ENCODE results near the gene PHLDB2. TPM values are rescaled to one million over a fixed set of nuclear protein-coding genes. Genes with fewer than 3 reads are reported as not detected.

Gene PHLDB2
- total RNA-seq, 1 donor from 2014 or later, result 54.3 TPM

DNA sequence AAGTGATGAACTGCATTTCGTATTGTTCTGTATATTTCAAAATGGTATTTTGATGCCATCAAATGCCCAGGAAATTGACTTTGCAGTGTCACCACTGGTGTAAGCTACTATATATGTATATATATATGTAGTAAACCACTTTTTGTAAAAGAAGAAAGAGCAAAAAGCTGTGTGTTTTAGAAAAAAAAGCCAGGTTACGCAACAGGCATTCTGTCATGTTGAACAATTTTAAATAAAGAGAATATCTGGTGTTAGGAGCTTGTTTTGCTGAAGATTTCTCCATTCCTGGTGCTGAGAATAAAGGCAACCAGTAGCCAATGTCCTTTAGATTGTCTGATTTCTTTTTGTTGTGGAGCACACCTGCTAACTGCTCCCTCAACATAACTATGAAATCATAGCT is 116.1 kb downstream of the PHLDB2 start:
- Histone ChIP-seq H3K27me3 (ENCODE audit: control insufficient read depth in 3 of 3, insufficient read depth in 3 of 3, low read length in 3 of 3) (no peaks in the 10 kb centered on the region), H3K36me3 (ENCODE audit: control insufficient read depth in 3 of 3, insufficient read depth in 3 of 3, low read length in 3 of 3) (peaks cover 0 to 3% (median 0%) of the 10 kb centered on the region in 3 donors), H3K4me3 (ENCODE audit: low read length in 3 of 3) (no peak overlapping the region), H3K9ac (ENCODE audit: low read depth in 1 of 3, low read length in 3 of 3) (no peak overlapping the region), H3K4me1 (ENCODE audit: control insufficient read depth in 3 of 3, insufficient read depth in 3 of 3, low read length in 3 of 3) (peaks cover 0 to 9% (median 7%) of the 10 kb centered on the region in 3 donors), H3K27ac (ENCODE audit: low read depth, low read length) (no peak overlapping the region), H3K9me3 (ENCODE audit: control insufficient read depth in 3 of 3, low read length in 3 of 3) (no peaks in the 10 kb centered on the region)

DNA sequence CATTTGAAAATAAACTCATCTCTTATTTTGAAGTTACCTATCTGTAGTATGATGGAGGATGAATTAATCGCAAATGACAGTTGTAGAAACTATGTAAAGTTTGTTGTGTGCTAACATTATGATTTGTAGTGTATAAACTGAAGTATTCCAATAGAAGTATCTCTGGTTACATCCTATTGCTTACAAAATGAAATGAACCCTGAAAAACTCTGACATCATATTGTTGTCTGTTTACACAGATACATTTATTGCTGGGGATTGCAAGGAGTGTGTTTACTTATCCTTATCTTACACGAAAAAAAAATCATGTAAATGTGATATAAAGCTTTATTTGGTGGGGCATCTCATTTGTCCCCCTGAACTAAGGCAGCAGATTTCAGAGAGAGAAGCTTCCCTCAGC is 117.2 kb downstream of the PHLDB2 start:
- H3K4me3 ChIP-seq (ENCODE audit: low read length in 3 of 3), result no peak overlapping the region
- H3K9ac ChIP-seq (ENCODE audit: low read depth in 1 of 3, low read length in 3 of 3), result no peak overlapping the region
- no peaks in the 10 kb centered on the region for H3K9me3 ChIP-seq (ENCODE audit: control insufficient read depth in 3 of 3, low read length in 3 of 3)
- H3K36me3 ChIP-seq (ENCODE audit: control insufficient read depth in 3 of 3, insufficient read depth in 3 of 3, low read length in 3 of 3), result peaks cover 0 to 3% (median 0%) of the 10 kb centered on the region in 3 donors
- no peaks in the 10 kb centered on the region for H3K27me3 ChIP-seq (ENCODE audit: control insufficient read depth in 3 of 3, insufficient read depth in 3 of 3, low read length in 3 of 3)
- H3K27ac ChIP-seq (ENCODE audit: low read depth, low read length), result no peak overlapping the region
- H3K4me1 ChIP-seq (ENCODE audit: control insufficient read depth in 3 of 3, insufficient read depth in 3 of 3, low read length in 3 of 3), result peaks cover 0 to 14% (median 7%) of the 10 kb centered on the region in 3 donors

DNA sequence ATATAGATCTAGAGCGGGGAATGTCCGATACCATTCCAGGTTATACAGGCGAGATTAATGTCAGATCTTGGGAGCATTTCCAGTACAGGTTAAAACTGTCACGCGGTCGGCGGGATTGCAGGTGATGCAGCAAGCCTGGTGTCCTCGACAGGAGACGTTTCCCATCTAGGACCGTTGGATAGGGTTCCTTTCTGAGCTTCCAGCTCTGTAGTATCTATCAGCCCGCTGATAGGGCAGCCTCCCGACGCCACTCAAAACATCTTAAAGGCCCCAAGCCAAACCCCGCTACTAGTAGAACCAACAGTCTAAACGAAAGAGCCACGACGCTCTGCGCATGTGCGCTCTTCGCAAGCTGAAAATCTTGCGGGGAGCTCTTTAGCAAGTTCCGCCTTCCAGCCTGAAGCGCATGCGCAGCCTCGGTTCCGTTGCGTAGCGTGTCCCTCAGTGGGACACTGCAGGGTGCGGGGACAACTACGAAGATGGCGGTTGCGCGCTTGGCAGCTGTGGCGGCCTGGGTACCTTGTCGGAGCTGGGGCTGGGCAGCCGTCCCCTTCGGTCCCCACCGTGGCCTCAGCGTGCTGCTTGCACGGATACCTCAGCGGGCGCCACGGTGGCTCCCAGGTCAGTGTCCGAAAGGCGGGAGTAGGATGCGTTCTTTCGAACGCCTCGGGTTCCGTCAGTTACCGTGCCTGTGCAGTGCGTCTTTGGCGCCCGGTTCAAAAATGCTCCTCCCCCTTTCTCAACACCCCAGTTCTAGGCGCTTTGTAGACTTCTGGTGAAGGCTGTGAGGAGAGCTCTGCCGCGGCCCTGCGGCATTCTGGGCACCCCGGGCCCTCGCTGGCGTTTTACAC is 119.7 kb downstream of the PHLDB2 start, which contains the start of gene ABHD10:
Gene ABHD10 (plus strand): TSS at position 444 of the 851 bp plus-strand sequence. CDS start 36 bp downstream, at position 480.
- Histone ChIP-seq H3K27ac (ENCODE audit: low read depth, low read length) (peak within 1 kb of the TSS; percentile 69), H3K9me3 (ENCODE audit: control insufficient read depth in 3 of 3, low read length in 3 of 3) (no peaks in the 10 kb centered on the region), H3K4me1 (ENCODE audit: control insufficient read depth in 3 of 3, insufficient read depth in 3 of 3, low read length in 3 of 3) (peaks cover 0 to 16% (median 3%) of the 10 kb centered on the region in 3 donors), H3K27me3 (ENCODE audit: control insufficient read depth in 3 of 3, insufficient read depth in 3 of 3, low read length in 3 of 3) (no peaks in the 10 kb centered on the region), H3K4me3 (ENCODE audit: low read length in 3 of 3) (peak within 1 kb of the TSS; percentile 90 to 95 (median 93)), H3K36me3 (ENCODE audit: control insufficient read depth in 3 of 3, insufficient read depth in 3 of 3, low read length in 3 of 3) (no peaks in the 10 kb centered on the region), H3K9ac (ENCODE audit: low read depth in 1 of 3, low read length in 3 of 3) (peak within 1 kb of the TSS; percentile 77 to 92 (median 80))

DNA sequence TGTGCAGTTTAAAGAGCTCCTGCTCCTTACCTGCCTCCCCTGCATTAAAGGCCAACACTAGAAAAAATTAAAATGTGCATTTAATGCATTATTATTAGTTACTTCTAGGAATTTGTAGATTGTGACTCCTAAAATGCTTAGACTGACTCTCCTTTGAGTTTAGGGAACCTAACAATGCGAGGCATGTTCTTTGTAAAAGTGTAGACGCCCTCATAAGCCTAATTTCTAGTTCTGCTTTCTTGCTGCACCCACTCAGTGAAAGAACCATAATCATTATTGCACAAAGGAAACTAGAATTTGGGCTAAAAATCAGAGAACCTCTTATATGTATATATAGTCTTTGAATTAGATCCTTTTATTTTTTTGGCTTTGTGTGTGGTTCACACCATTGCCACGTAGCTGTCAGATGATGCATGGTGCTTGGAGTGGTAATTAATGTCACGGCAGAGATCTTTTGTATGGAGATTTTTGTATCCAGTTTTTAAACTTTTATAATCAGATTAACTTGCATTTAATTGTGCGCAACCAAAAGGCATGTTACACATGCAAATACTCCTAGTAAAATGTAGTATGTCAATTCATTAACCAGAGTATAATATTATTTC is 120.5 kb downstream of the PHLDB2 start:
- Histone ChIP-seq H3K9ac (ENCODE audit: low read depth in 1 of 3, low read length in 3 of 3) (peak overlapping the region; percentile 77 to 92 (median 80)), H3K4me1 (ENCODE audit: control insufficient read depth in 3 of 3, insufficient read depth in 3 of 3, low read length in 3 of 3) (peaks cover 0 to 16% (median 3%) of the 10 kb centered on the region in 3 donors)

DNA sequence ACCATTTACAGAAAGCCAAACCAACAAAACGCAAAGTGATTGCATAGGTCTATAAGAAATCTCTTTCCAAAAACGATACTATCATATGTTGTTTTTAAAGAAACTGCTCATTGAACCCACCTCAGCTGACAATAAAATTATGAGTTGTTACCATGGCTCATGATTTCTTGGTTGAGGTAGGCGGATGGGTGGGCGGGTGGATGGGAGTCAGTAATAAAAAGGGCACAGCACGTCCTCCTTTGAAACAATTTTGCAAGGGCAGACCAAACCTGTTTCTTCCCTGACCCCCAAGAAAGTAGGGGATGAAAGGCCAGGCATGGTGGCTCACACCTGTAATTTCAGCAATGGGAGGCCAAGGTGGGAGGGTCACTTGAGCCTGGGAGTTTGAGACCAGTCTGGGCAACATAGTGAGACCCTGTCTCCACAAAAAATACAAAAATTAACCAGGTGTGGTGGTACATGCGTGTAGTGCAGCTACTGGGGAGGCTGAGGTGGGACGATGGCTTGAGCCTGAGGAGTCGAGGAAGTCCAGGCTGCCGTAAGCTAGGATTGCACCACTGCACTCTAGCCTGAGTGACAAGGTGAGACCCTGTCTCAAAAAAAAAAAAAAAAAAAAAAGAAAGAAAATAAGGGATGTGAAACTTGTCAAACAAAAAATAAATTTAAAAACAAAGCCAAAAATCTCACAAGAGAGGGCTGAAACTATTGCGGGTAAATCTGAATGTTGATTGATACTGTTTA is 121.8 kb downstream of the PHLDB2 start:
- Histone ChIP-seq H3K9me3 (ENCODE audit: control insufficient read depth in 3 of 3, low read length in 3 of 3) (no peaks in the 10 kb centered on the region), H3K4me1 (ENCODE audit: control insufficient read depth in 3 of 3, insufficient read depth in 3 of 3, low read length in 3 of 3) (peaks cover 0 to 16% (median 3%) of the 10 kb centered on the region in 3 donors), H3K4me3 (ENCODE audit: low read length in 3 of 3) (no peak overlapping the region), H3K36me3 (ENCODE audit: control insufficient read depth in 3 of 3, insufficient read depth in 3 of 3, low read length in 3 of 3) (no peaks in the 10 kb centered on the region), H3K9ac (ENCODE audit: low read depth in 1 of 3, low read length in 3 of 3) (no peak overlapping the region), H3K27me3 (ENCODE audit: control insufficient read depth in 3 of 3, insufficient read depth in 3 of 3, low read length in 3 of 3) (no peaks in the 10 kb centered on the region), H3K27ac (ENCODE audit: low read depth, low read length) (no peak overlapping the region)

More for the DNA sequence above, 120.5 kb downstream of the PHLDB2 start:
- Histone ChIP-seq H3K4me3 (ENCODE audit: low read length in 3 of 3) (peak overlapping the region; percentile 90 to 95 (median 93)), H3K27ac (ENCODE audit: low read depth, low read length) (peak overlapping the region; percentile 69), H3K9me3 (ENCODE audit: control insufficient read depth in 3 of 3, low read length in 3 of 3) (no peaks in the 10 kb centered on the region), H3K27me3 (ENCODE audit: control insufficient read depth in 3 of 3, insufficient read depth in 3 of 3, low read length in 3 of 3) (no peaks in the 10 kb centered on the region), H3K36me3 (ENCODE audit: control insufficient read depth in 3 of 3, insufficient read depth in 3 of 3, low read length in 3 of 3) (no peaks in the 10 kb centered on the region)

DNA sequence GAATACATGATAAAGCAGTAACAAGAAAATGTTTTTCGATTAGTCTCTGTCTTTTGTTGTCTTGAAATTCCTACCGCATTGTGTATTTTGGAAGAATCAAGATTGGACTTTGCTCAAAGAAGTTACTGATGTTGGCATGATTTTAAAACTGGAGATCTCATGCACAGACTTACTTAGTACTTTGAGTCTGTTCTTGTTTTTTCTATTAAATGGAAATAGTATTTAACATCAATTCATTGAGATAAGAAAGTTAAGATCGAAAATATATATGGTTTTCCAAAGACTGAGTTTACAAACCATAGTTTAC is 122.3 kb downstream of the PHLDB2 start:
- H3K27ac ChIP-seq (ENCODE audit: low read depth, low read length), result no peak overlapping the region

DNA sequence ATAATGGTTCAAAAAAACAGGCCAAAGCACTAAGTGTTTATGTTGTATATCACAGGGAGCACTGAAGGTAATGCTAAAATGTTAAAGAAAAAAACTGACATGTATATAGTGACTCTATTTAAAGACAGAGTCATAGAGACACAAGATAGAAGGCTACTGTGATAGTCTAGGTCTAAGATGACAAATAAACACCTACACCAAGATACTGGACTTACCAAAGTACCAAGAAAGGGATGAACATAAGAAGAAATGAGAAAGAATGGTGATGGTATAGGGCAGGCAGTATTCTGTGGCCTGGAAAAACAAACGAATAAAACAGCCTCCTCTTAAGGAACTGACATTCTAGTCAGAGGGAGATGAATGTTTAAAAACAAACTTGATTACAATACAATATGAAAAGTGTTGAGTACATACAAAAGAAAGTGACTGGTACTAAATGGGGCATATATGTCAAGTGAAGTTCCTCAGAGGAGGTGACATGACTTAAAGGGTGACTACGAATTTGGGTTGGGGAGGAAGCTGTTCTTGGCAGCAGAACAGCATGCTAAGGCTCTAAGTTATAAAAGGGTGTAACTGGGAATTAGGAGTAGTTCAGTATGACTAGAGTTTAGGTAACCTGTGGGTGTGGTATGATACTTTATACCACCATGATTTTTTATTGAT is 125.7 kb downstream of the PHLDB2 start:
- peaks cover 3 to 14% (median 8%) of the 10 kb centered on the region in 3 donors for H3K36me3 ChIP-seq (ENCODE audit: control insufficient read depth in 3 of 3, insufficient read depth in 3 of 3, low read length in 3 of 3)
- H3K4me1 ChIP-seq (ENCODE audit: control insufficient read depth in 3 of 3, insufficient read depth in 3 of 3, low read length in 3 of 3), result peaks cover 0 to 11% (median 3%) of the 10 kb centered on the region in 3 donors
- peak overlapping the region in 1 of 3 donors; percentile 1 for H3K9ac ChIP-seq (ENCODE audit: low read depth in 1 of 3, low read length in 3 of 3)

More for the DNA sequence above, 122.3 kb downstream of the PHLDB2 start:
- Histone ChIP-seq H3K9me3 (ENCODE audit: control insufficient read depth in 3 of 3, low read length in 3 of 3) (no peaks in the 10 kb centered on the region), H3K36me3 (ENCODE audit: control insufficient read depth in 3 of 3, insufficient read depth in 3 of 3, low read length in 3 of 3) (no peaks in the 10 kb centered on the region), H3K4me1 (ENCODE audit: control insufficient read depth in 3 of 3, insufficient read depth in 3 of 3, low read length in 3 of 3) (peaks cover 0 to 16% (median 3%) of the 10 kb centered on the region in 3 donors), H3K4me3 (ENCODE audit: low read length in 3 of 3) (no peak overlapping the region), H3K9ac (ENCODE audit: low read depth in 1 of 3, low read length in 3 of 3) (no peak overlapping the region), H3K27me3 (ENCODE audit: control insufficient read depth in 3 of 3, insufficient read depth in 3 of 3, low read length in 3 of 3) (no peaks in the 10 kb centered on the region)

DNA sequence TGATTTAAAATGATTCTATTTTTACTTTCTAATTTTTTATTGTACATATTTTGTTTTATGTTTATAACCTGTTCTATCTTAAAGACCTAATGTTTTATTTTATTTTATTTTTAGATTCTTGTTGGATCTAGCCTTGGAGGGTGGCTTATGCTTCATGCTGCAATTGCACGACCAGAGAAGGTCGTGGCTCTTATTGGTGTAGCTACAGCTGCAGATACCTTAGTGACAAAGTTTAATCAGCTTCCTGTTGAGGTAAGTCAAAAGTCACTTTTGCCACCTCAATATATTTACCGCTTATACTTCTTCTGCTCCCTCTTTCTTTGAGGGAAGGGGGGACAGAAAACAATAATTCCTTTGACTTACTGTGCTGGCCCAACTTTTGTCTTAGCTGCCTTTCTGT is 127.7 kb downstream of the PHLDB2 start:
- Histone ChIP-seq H3K9me3 (ENCODE audit: control insufficient read depth in 3 of 3, low read length in 3 of 3) (no peaks in the 10 kb centered on the region), H3K4me1 (ENCODE audit: control insufficient read depth in 3 of 3, insufficient read depth in 3 of 3, low read length in 3 of 3) (no peaks in the 10 kb centered on the region), H3K9ac (ENCODE audit: low read depth in 1 of 3, low read length in 3 of 3) (no peak overlapping the region), H3K27me3 (ENCODE audit: control insufficient read depth in 3 of 3, insufficient read depth in 3 of 3, low read length in 3 of 3) (no peaks in the 10 kb centered on the region), H3K27ac (ENCODE audit: low read depth, low read length) (no peak overlapping the region), H3K4me3 (ENCODE audit: low read length in 3 of 3) (no peak overlapping the region), H3K36me3 (ENCODE audit: control insufficient read depth in 3 of 3, insufficient read depth in 3 of 3, low read length in 3 of 3) (peaks cover 6 to 20% (median 13%) of the 10 kb centered on the region in 3 donors)

More for the DNA sequence above, 125.7 kb downstream of the PHLDB2 start:
- H3K27me3 ChIP-seq (ENCODE audit: control insufficient read depth in 3 of 3, insufficient read depth in 3 of 3, low read length in 3 of 3), result no peaks in the 10 kb centered on the region
- H3K27ac ChIP-seq (ENCODE audit: low read depth, low read length), result no peak overlapping the region
- H3K9me3 ChIP-seq (ENCODE audit: control insufficient read depth in 3 of 3, low read length in 3 of 3), result no peaks in the 10 kb centered on the region
- H3K4me3 ChIP-seq (ENCODE audit: low read length in 3 of 3), result no peak overlapping the region

DNA sequence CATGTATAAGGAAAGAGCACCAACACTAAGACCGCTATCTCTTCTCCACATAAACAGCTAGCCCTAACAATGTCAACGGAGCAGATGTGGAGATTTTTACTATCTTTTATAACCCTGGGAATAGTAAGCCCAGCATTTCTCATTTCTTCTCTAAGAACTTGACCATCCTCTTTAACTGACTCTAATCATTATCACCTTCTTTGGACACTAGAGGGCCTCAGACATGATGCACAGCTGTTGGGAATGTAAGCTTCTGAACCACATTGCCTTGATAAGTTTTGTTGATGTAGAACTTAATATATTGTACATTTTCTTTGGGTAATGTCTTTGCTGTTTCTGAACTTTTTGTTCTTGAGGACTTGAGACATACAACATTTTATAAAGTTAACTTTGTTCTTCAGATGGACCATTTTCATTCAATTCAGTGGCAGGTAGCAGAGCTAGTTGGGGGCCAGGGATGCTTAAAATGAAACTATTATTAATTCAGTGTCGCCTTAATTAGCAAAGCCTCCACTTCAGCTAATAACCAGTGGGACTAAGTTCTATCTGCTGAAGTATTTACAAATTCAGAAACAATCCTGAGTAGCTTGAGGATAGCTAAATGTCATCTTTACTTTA is 130.1 kb downstream of the PHLDB2 start:
- Histone ChIP-seq H3K9ac (ENCODE audit: low read depth in 1 of 3, low read length in 3 of 3) (no peak overlapping the region), H3K27me3 (ENCODE audit: control insufficient read depth in 3 of 3, insufficient read depth in 3 of 3, low read length in 3 of 3) (no peaks in the 10 kb centered on the region), H3K27ac (ENCODE audit: low read depth, low read length) (no peak overlapping the region), H3K4me1 (ENCODE audit: control insufficient read depth in 3 of 3, insufficient read depth in 3 of 3, low read length in 3 of 3) (no peaks in the 10 kb centered on the region), H3K9me3 (ENCODE audit: control insufficient read depth in 3 of 3, low read length in 3 of 3) (no peaks in the 10 kb centered on the region), H3K4me3 (ENCODE audit: low read length in 3 of 3) (no peak overlapping the region), H3K36me3 (ENCODE audit: control insufficient read depth in 3 of 3, insufficient read depth in 3 of 3, low read length in 3 of 3) (peaks cover 6 to 29% (median 13%) of the 10 kb centered on the region in 3 donors)

All from skeletal muscle tissue (tissue), 4 donors.